ENCODE results near the gene DAB2IP.

Gene DAB2IP

GRCh38 chr9:121746411-121746810 is 95.0 kb downstream of the DAB2IP start:
- TF ChIP-seq CTCF (IDR thresholded peaks at IDR 0.05; ENCODE audit: low read depth, low read length): no peak
- H3K4me3 ChIP-seq (ENCODE audit: low read depth, low read length): no peak overlapping the region

GRCh38 chr9:121746866-121747265 is 95.4 kb downstream of the DAB2IP start:
- TF ChIP-seq CTCF (IDR thresholded peaks at IDR 0.05; ENCODE audit: low read depth, low read length): no peak
- H3K4me3 ChIP-seq (ENCODE audit: low read depth, low read length): no peak overlapping the region

GRCh38 chr9:121748074-121748473 is 96.6 kb downstream of the DAB2IP start:
- TF ChIP-seq CTCF (IDR thresholded peaks at IDR 0.05; ENCODE audit: low read depth, low read length): no peak
- no peak overlapping the region for H3K4me3 ChIP-seq (ENCODE audit: low read depth, low read length)

DNA sequence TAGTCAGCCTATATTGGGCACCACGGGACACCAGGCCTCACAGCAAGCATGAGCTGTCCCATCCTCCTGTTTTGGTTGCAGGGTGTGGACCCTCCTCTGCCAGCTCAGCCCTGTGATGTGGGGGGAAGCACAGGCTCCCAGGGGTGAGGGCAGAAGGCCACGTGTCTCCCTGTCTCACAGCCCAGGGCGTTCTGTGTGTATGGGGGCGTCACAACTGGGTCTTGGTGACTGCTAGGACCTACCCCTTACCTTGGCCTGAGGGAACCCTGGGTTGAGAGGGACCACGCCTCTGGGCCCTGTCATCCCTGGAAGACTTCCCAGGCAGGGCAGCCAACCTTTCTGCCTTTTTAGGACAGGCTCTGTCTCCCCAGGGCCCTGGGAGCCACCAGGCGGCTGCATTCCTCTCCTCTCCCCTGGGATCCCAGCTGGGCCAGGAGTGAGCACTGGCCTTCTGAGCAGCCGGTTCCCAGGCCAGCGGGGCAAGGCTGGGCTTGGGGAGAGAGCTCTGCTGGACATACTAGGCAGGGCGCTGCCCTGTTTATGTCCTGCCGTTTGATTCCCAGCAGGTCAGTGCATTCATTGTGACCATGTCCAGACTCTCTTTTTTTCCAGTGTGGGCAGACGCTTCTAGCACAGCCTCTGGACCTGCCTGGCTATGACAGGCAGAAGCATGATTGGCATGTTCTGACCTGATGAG is 97.4 kb downstream of the DAB2IP start:
- no peak for TF ChIP-seq CTCF (IDR thresholded peaks at IDR 0.05; ENCODE audit: low read depth, low read length)

GRCh38 chr9:121749614-121750013 is 98.2 kb downstream of the DAB2IP start:
- H3K4me3 ChIP-seq (ENCODE audit: low read depth, low read length): no peak overlapping the region
- no peak for TF ChIP-seq CTCF (IDR thresholded peaks at IDR 0.05; ENCODE audit: low read depth, low read length)

More for the DNA sequence above, 97.4 kb downstream of the DAB2IP start:
- H3K4me3 ChIP-seq (ENCODE audit: low read depth, low read length): no peak overlapping the region

- no peak for TF ChIP-seq CTCF (IDR thresholded peaks at IDR 0.05; ENCODE audit: low read depth, low read length)
- H3K4me3 ChIP-seq (ENCODE audit: low read depth, low read length): no peak overlapping the region
Observed at GRCh38 chr9:121750259-121750714, 98.9 kb downstream of the DAB2IP start.

DNA sequence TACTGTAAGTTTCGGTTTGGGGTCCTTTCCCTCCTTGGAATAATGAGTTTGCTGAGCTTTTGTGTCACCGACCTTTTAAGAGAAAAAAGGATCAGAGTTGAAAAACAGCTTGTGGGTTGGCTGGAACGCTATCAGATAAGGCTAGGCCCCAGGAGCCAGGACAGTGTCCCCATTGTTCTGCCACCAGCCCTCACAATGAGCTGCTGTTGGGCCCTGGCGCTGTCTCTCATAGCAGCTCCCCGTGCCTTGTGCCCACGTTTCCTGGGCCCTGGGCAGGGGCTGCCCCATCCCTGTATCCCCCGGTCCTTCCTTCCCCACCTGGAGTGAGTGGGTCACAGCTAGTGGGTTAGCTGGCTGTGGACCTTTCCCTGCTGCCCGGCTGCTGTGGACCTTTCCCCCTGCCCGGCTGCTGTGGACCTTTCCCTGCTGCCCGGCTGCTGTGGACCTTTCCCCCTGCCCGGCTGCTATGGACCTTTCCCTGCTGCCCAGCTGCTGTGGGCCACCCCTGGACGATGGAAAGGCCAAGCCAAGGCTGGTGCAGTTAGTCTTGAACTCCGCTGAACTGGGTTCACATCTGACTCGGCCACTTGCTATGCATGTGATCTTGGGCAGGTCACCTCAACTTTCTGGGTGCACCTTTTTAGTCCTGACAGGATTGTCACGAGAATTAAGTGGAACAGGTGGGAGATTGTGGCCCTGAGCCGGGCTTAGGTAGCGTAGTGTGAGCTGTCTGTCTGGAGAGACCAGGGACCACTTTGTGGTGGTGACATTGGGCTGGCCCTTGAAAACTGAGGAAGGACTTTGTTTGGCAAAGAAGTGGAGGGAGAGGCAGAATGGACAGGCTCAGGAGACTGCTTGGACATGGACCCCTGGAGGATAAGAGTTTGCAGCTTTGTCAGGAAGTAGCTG is 99.5 kb downstream of the DAB2IP start:
- TF ChIP-seq CTCF (IDR thresholded peaks at IDR 0.05; ENCODE audit: low read depth, low read length): no peak
- no peak overlapping the region for H3K4me3 ChIP-seq (ENCODE audit: low read depth, low read length)

Measured in WI38 (cell line).